HG03045 (cell line): ENCODE data around the gene MCEE.
A peak's percentile ranks its signal among the peaks of the same experiment; 100 is the strongest.
"Not testable (repeated sequence)": the region's sequence is repeated elsewhere in the genome, so short reads cannot be mapped to it uniquely, and the experiment has no call there.

Experiments used
- ATAC-seq: cut with Tn5 transposase; IDR thresholded peaks from one replicate; pipeline ENCODE4 v1.9.1; 2021; ENCODE audit warnings: mild to moderate bottlenecking, moderate library complexity; ENCODE audit not compliant: unreplicated experiment

MCEE gene

DNA sequence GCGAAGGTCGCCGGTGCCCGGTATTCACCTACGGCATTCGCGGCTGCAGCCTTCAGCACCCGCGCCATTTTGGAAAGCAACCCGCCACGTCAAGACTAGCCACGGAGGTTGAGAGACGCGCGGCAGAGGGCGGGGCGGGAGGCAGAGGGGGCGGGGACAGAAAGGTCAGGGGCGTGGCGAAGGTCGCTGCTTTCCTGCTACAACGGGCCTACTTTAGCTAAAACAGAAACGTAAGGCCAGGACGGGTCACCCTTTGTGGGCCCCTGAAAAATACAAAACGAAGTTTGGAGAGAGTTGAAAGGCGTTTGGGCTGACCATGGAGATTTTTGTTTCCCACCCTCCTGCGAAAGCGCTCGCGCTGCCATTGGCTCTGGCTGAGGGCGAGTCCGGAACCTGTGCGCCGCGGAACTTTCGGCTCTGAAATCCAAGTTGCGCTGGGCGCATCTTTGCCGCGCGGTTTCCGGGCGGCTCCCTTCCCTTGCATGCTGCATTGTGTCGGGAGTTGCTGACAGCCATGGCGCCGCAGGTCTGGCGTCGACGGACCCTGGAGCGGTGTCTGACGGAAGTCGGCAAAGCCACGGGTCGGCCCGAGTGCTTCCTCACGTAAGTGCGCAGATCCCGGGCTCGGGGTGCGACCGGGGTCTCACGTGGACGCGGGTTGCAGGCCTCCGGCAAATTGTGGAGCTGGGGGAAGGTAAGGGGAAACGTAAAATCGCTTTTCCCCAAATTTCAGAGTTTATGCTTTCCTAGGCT lies at the start of gene MCEE, which contains the start of gene MPHOSPH10:
Gene MCEE (minus strand): TSS at position 78 of the 753 bp plus-strand sequence. CDS start 10 bp downstream, at position 68.
Gene MPHOSPH10 (plus strand): TSS at position 483 of the 753 bp plus-strand sequence. CDS start 32 bp downstream, at position 515.
- ATAC-seq, result peak; percentile 96

- not testable (repeated sequence) for ATAC-seq
These were observed 48.8 kb upstream of the MCEE start for GRCh38 chr2:71178836-71179235.

- ATAC-seq, result no peak
These were observed 44.2 kb upstream of the MCEE start for GRCh38 chr2:71174207-71174606.

DNA sequence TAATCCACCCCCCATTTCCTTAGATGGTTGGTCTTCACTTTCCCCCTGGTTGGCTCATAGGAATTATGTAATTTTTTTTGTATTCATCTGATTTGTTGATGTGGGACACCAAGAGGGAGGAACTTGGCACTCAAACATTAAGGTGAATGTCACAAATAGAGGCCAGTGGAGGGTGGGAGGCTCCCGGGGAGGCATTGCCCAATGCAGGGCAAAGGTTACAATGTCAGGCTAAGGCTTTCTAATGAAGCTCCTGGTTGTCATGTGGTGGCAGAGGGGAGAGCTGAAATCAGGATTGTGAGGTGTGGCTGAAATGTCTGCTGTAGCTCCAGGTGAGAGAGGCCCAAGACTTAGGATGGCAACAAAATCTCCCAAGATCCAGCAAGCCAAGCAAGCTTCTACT lies 43.1 kb upstream of the MCEE start:
- no peak for ATAC-seq

- ATAC-seq, result no peak
These were observed 36.8 kb upstream of the MCEE start for GRCh38 chr2:71166812-71167211.

DNA sequence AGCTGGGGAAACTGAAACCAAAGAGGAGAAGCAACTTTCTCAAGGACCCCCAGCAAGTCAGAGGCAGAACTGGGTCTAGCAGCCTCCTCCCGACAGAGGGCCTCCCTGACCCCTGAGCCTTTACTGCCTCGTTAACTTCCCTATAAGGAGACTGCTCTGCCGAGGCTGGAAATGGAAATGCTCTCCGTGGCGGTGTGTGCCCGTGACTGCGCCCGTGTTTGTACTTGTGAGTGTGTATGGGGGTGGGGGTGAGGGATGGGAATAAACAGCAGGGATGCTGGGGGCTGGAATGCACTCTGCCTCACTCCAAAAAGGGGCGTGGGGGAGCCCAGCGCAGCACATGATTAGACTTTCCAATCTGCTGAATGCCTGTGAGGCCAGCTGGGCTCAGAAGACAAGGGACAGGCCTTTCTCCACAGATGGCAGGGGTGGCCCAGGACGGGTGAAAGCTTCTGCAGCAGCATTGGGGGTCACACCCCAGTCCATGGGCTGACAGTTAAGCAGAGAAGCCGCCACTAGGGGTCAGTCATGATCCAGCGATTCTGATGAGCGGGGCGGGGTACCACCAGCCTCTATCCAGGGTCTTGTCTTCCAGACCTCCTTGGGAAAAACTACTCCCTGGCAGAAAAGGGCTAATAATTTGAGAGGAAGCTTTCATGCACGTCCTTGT lies 27.2 kb upstream of the MCEE start:
- no peak for ATAC-seq

DNA sequence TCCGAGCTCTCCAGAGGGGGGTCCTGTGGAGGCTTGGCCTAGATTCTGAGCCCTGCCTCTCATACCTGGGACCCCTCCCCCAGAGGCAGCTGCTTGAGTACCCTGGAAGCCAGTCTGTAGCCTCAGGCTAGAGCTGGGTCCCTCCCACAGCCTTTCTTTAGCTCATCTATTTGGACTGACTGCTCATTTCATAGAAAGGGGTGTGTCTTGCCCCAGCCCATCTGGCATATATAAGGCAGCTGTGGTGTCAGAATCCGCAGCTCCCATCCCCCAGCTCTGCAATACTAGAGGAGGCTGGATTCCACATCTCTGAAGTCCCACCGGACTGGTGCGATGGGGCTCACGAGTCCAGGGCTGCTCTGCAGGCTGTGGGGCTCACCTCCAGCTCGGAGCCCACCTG lies 26.5 kb upstream of the MCEE start:
- no peak for ATAC-seq

DNA sequence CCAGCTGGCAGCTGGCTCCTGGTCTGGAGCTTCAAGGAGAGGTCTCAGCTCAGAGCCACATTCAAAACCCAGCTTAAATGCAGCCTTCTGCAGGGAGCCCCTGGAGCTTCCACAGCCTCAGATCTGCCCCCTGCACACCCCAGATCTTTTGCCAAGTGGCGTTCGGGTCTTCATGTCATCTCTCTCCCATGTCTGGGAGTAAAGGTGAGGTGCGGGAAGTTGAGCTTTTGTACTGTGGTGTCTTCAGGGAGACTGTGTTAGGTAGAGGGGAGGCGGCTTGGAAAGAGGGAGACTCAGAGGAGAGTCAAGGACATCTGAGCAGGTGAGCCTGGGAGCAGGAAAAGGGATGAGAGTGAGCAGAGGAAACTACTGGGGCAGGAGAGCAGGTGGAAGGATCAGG lies 25.8 kb upstream of the MCEE start:
- ATAC-seq, result no peak

DNA sequence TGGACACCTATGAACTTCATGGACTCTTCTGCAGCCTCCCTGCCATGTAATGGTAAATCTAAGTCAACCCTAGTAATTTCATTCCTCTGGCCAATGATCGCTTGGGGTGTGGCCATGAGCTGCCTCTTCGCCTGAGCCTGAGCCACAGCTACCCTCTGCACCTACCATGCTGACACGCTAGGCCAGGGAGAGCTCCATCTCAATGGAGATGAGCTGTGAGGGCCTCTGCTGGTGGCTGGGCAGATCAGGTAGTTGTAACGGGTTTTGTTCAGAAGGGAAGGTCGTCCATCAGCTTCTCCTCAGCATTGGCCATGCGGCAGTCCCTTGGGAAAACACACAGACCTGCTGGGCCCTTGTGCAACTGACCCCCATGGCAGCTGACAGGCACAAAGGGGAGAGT lies 24.8 kb upstream of the MCEE start:
- ATAC-seq, result no peak

- ATAC-seq, result no peak
These were observed 24.2 kb upstream of the MCEE start for GRCh38 chr2:71154279-71154678.

GRCh38 chr2:71153585-71154224 lies 23.7 kb upstream of the MCEE start:
- ATAC-seq, result no peak

DNA sequence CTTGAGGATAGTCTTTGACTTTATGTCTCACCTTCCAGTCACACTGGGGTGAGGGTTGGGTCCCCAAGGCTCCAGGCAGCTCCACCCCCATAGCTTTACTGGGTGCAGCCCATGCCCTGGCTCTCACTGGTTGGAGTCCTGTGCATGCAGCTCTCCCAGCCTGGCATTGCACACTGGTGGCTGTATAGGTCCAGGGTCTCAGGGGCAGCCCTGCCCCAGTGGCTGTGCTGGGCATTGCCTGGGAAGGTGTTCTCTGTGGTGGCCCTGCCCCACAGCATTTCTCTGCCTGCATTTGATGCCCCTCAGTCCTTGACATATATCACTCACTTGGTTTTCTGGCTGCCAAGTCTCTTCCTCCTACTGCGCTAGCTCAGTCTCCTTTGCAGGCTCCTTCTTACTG lies 21.6 kb upstream of the MCEE start:
- no peak for ATAC-seq

DNA sequence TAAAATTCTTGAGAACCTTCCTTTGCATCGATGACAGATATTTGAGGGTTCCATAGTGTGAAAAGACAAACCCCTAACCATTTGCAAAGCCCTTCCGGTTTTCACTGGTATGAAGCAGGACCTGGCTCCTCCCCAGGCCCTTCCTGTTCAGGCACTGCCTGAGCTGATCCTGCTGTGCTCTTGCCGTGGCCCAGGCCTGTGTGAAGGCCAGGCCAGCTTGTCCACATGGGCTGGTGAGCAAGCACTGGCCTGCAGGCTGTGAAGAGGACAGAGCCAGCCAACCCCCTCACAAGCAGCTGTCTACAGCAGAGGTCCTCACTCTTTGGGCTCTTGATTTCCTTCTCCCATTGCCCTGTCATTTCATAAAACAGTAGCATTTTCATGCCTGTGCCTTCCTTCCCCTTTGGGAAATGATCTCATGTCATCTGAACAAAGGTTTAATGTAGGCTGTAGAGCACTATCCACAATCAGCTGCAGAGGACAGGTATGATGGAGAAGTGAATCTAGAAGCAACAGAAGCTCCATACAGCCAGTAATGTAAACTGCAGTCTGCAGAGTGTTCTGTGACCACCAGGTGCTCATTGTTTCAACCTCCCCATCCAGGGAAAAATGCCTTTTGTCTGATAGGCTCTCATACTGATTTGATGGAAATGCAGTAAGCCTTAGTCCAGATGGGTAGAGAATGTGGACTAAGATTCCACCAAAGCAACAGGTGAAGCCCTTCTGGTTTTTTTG lies 20.2 kb upstream of the MCEE start:
- no peak for ATAC-seq

DNA sequence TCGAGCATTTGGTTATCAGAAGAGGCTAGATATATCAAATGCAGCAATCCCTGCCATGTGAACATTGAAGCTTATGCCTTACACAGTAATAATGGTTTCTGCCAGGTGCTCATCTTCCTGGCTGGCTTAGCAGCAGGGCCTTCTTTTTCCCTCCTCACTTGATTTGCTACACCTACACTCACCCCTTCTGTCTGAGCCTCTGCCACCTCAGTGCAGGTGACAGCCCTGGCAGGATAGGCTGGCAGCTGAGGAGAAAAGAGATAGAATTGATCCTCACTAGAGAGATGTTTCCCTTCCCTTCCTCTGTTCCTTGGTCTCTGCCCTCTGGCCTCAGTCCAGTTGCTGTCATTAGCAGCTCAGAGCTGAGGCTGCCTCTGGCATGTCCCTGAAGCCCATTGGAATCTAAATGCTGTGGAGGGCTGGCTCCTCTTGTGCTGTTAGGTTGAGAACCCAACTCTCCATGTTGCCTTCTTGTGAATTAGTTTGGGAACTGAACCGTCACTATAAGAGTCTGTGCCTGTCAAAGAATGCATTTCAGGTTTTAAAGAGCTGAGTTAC lies 18.6 kb upstream of the MCEE start:
- ATAC-seq, result no peak

DNA sequence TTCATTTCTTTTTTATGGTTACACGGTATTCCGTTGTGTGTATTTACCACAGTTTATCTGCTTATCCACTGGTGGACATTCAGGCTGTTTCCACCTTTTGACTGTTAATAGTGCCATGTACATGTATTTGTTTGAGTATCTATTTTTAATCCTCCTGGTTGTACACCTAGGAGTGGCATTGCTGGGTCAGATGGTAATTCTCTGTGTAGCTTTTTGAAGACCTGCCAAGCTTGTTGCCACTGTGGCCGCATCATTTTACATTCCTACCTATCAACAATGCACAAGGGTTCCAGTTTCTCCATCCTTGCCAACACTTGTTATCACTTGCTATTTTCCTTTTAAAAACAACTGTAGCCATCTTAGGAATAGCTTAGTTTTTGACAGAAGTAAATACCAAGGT lies 13.8 kb upstream of the MCEE start:
- ATAC-seq, result no peak

DNA sequence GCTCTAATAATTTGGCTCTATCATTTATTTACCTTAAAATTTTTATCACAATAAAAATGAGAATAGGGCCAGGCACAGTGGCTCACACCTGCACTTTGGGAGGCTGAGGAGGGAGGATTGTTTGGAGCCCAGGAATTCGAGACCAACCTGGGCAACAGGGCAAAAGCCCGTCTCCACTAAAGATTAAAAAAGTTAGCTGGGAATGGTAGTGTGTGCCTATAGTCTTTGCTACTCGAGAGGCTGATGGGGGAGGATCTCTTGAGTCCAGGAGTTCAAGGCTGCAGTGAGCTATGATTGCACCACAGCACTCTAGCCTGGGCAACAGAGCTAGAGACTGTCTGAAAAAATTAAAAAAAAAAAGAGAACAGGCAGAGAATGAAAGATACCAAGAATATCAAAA lies 6.1 kb upstream of the MCEE start:
- ATAC-seq, result no peak

GRCh38 chr2:71133603-71134002 lies 3.6 kb upstream of the MCEE start:
- ATAC-seq, result no peak

GRCh38 chr2:71131387-71132166 lies 1.5 kb upstream of the MCEE start:
- not testable (repeated sequence) for ATAC-seq

- ATAC-seq, result peak; percentile 12
These were observed 846 bp upstream of the MCEE start for GRCh38 chr2:71130905-71131244.

- peak; percentile 54 for ATAC-seq
These were observed 202 bp downstream of the MCEE start for GRCh38 chr2:71129902-71130151.
